ENCODE data around the gene TRPV2. TPM values are rescaled to one million over a fixed set of nuclear protein-coding genes. Genes with fewer than 3 reads are reported as not detected.
A peak's percentile ranks its signal among the peaks of the same experiment; 100 is the strongest.
"Not testable (repeated sequence)": the region's sequence is repeated elsewhere in the genome, so short reads cannot be mapped to it uniquely, and the experiment has no call there.

The TRPV2 gene
- total and polyA plus RNA-seq, 5 donors, result 5.2 to 19.6 (median 10.0) TPM

DNA sequence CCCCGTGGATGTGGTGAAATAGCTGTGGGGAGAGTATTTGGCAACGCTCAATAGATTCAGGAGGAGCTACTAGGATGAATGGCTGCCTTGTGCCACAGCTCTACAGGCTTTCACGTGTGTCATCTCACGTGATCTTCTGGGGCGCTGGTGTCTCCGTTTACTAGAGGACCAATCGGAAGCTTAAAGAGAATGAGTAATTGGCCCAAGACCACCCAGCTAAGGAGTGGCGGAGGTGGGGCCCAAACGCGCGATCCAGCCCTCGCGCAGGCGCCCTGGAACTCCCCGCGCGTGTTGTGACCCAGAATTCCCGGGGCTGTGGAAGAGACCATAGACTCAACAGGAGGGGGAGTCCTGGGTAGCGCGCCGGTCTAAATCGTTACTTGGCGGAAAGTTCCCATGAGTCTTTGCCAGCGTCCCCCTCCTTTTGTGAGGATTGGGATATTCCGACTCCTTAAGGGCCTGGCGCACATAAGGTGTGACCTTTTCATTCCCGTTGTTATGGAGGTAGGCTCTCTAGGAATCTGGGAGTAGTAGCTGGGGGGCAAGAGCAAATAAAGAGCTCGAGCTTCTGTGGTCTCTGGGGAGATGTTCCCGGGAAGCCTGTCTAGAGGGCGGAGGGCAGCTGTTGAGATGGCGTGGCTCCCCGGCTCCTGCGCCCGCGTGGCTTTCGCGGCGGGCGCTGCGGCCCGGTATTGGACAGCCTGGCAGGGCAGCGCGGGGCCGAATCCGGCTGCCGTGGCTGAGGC is 23.4 kb downstream of the TRPV2 start:
- Histone ChIP-seq H3K27me3 (ENCODE audit: control insufficient read depth, insufficient read depth) (no peaks in the 10 kb centered on the region), H3K27ac (ENCODE audit: low read length) (peak overlapping the region; percentile 68), H3K9me3 (ENCODE audit: control insufficient read depth, low read length) (no peaks in the 10 kb centered on the region), H3K4me1 (ENCODE audit: control insufficient read depth, insufficient read depth, low read length) (peaks cover 4% of the 10 kb centered on the region), H3K4me3 (ENCODE audit: low read length) (peak overlapping the region; percentile 77)
- peak; percentile 95 to 97 (median 96) for DNase-seq
- under 1% methylated on average over 46 of the region's 46 CpGs for WGBS
- ATAC-seq, result peak; percentile 94
- intact Hi-C loops (cut with DNase I), result no loop called here

- DNase-seq (peak in 1 of 3 donors; percentile 44), ATAC-seq (peak in 1 of 2 donors; percentile 1)
- H3K27ac ChIP-seq (ENCODE audit: low read length), result peak overlapping the region; percentile 65
- H3K4me1 ChIP-seq (ENCODE audit: control insufficient read depth, insufficient read depth, low read length), result peaks cover 4% of the 10 kb centered on the region
- H3K9me3 ChIP-seq (ENCODE audit: control insufficient read depth, low read length), result no peaks in the 10 kb centered on the region
- H3K27me3 ChIP-seq (ENCODE audit: control insufficient read depth, insufficient read depth), result no peaks in the 10 kb centered on the region
- intact Hi-C loops (cut with DNase I), result no loop called here
- peak overlapping the region; percentile 77 for H3K4me3 ChIP-seq (ENCODE audit: low read length)
- under 1% methylated on average over 25 of the region's 25 CpGs for WGBS
These were observed 24.0 kb downstream of the TRPV2 start for GRCh38 chr17:16439303-16439791.

- WGBS, result 12% methylated on average over 10 of the region's 10 CpGs
These were observed 24.5 kb downstream of the TRPV2 start for GRCh38 chr17:16439811-16440351.

GRCh38 chr17:16440354-16440753 is 25.0 kb downstream of the TRPV2 start:
- H3K9me3 ChIP-seq (ENCODE audit: control insufficient read depth, low read length); intact Hi-C loops (cut with DNase I); DNase-seq; H3K27me3 ChIP-seq (ENCODE audit: control insufficient read depth, insufficient read depth); H3K27ac ChIP-seq (ENCODE audit: low read length); H3K4me1 ChIP-seq (ENCODE audit: control insufficient read depth, insufficient read depth, low read length); ATAC-seq: not testable (repeated sequence)
- peak overlapping the region; percentile 77 for H3K4me3 ChIP-seq (ENCODE audit: low read length)
- WGBS, result 74% methylated on average over 5 of the region's 5 CpGs

More at GRCh38 chr17:16439811-16440351, 24.5 kb downstream of the TRPV2 start:
- H3K27me3 ChIP-seq (ENCODE audit: control insufficient read depth, insufficient read depth), result no peaks in the 10 kb centered on the region
- peak in 1 of 3 donors; percentile 2 for DNase-seq
- H3K27ac ChIP-seq (ENCODE audit: low read length), result no peak overlapping the region
- no peak for ATAC-seq
- intact Hi-C loops (cut with DNase I), result no loop called here
- H3K4me1 ChIP-seq (ENCODE audit: control insufficient read depth, insufficient read depth, low read length), result peaks cover 4% of the 10 kb centered on the region
- no peaks in the 10 kb centered on the region for H3K9me3 ChIP-seq (ENCODE audit: control insufficient read depth, low read length)
- H3K4me3 ChIP-seq (ENCODE audit: low read length), result peak overlapping the region; percentile 77

GRCh38 chr17:16440901-16441629 is 25.7 kb downstream of the TRPV2 start:
- peaks cover 4% of the 10 kb centered on the region for H3K4me1 ChIP-seq (ENCODE audit: control insufficient read depth, insufficient read depth, low read length)
- H3K9me3 ChIP-seq (ENCODE audit: control insufficient read depth, low read length), result no peaks in the 10 kb centered on the region
- no peak overlapping the region for H3K27ac ChIP-seq (ENCODE audit: low read length)
- intact Hi-C loops (cut with DNase I), result no loop called here
- WGBS, result 71% methylated on average over 3 of the region's 3 CpGs
- H3K27me3 ChIP-seq (ENCODE audit: control insufficient read depth, insufficient read depth), result no peaks in the 10 kb centered on the region
- DNase-seq (no peak), ATAC-seq (no peak)
- no peak overlapping the region for H3K4me3 ChIP-seq (ENCODE audit: low read length)

DNA sequence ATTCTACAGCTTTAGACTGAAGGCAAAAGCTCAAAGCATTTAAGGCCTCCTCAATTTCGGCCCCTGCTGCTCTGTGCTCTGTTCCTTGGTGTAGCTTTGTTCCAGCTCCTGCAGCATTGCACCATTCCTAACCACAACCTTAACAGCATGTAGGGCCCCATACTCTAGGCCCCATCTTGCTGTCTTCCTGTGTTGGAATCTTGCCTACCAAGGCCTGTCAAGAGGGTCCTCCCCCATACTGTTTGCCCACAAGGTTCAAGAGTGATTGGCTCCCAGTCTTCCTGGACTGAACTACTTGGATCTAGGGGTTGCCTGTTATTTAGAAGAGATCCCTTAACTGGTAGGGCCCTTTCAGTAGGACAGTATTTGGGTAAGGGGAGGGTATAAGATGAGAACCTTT is 26.8 kb downstream of the TRPV2 start:
- DNase-seq, result peak in 1 of 3 donors; percentile 18
- Histone ChIP-seq H3K27me3 (ENCODE audit: control insufficient read depth, insufficient read depth) (no peaks in the 10 kb centered on the region), H3K27ac (ENCODE audit: low read length) (no peak overlapping the region), H3K4me1 (ENCODE audit: control insufficient read depth, insufficient read depth, low read length) (peaks cover 4% of the 10 kb centered on the region), H3K4me3 (ENCODE audit: low read length) (no peak overlapping the region), H3K9me3 (ENCODE audit: control insufficient read depth, low read length) (no peaks in the 10 kb centered on the region)
- intact Hi-C loops (cut with DNase I), result no loop called here
- ATAC-seq, result no peak
- WGBS, result 78% methylated on average over 1 of the region's 1 CpG

DNA sequence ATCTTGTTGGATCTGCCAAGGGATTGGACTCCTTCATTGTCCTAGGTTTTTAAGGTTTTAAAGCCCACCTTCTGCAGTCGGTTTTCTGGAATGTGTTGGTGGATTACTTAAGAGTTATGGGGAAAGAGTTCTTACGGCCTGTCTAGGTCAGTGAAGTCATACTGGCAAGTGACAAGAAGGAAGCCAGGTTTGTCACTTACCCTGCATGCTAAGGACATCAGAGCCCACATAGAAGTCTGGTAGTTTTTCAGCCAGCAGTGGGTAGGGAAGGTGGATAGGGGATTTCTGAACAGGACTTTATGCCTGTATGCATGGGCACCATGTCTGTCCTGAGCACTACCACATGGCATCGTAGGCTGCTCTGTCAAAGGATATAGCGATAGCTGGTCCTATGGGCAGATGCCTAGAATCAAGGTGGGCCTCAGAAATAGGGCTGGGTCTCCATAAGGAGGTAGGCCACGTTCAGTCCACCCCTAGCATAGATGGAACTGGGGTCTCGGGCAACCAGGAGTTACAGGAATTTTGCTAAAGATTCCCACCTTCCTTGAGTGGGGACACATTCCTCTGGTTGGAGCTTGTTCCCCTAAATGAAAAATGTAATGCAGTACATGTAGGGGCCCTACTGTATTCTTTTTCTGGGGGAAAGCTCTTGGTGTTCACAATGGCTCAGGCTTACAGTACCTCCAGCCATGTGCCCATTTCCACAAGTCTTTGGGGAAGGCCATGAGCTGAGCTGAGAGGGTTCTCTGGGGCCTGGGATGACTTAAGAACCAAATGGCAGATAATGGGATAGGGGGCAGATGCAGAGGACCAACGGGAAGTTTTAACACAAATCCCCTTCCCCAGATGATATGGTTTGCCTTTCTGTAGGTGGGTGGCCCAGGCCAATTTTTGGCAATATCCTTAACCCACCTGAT is 27.5 kb downstream of the TRPV2 start:
- DNase-seq, result no peak
- Histone ChIP-seq H3K27me3 (ENCODE audit: control insufficient read depth, insufficient read depth) (no peaks in the 10 kb centered on the region), H3K27ac (ENCODE audit: low read length) (no peak overlapping the region), H3K4me1 (ENCODE audit: control insufficient read depth, insufficient read depth, low read length) (peaks cover 4% of the 10 kb centered on the region), H3K4me3 (ENCODE audit: low read length) (no peak overlapping the region), H3K9me3 (ENCODE audit: control insufficient read depth, low read length) (no peaks in the 10 kb centered on the region)
- 70% methylated on average over 7 of the region's 7 CpGs for WGBS
- no peak for ATAC-seq
- intact Hi-C loops (cut with DNase I), result no loop called here

DNA sequence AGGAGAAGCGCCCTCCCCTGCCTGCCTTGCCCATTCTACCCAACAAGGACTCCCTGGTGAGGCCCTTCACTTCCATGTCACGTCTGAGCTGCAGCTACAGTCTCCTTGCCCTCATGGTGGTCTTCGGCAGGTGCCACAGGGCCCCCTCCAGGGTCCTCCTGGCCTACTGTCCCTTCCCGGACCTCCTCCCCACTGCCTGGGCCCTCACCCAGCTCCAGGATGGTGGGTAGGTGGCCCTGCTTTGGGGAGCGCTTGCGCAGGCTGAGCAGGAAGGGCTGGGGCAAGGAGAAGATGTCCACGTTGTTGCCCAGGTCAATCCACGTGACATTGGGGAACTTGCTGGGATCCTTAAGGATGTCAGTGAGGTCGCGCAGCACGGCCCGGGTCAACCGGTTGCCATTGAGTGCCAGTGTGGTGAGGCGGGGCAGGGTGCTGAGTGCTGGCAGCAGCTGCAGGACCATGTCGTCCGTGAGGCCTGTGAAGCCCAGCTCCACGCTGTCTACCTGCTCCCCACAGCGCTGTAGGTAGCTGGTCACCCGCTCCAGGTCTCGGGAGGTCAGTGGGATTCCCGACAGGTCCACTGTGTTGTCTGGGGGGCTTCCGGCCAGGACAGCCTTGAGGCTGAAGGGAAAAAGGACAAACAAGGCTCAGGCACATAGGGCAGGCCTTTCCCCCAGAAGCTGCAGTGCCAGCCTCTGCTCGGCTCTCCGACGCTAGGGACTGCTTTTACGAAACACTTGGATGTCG is 28.3 kb downstream of the TRPV2 start:
- H3K4me1 ChIP-seq (ENCODE audit: control insufficient read depth, insufficient read depth, low read length), result peaks cover 4% of the 10 kb centered on the region
- intact Hi-C loops (cut with DNase I), result no loop called here

DNA sequence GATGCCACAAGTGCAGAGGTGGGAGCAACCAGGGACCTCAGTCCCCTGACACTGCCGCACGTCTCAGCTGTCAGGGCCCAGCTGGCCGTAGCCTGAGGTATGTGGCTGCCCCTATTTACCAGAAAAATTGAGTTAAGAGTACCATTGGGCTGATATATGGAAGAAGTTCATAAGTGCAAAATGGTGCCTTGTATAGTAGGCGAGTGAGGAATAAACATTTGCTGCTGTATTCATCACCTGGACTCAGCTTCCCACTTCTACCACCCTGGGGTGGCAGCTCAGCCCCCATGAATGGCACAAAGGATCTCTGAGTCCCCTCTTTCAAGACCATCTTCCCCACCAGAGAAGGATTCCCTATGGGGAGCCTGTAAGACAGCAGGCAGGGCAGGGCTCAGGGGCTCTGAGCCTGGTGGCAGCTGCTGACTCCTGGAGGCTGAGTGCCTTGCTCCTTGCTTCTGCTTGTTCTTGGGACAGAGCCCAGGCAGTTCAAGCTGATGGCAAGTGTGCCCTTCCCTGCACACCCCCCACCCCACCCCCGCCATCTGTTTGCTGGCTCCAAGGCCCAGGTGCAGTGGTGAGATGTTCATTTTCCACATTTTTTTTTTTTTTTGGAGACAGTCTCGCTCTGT is 29.0 kb downstream of the TRPV2 start:
- Histone ChIP-seq H3K27me3 (ENCODE audit: control insufficient read depth, insufficient read depth) (no peaks in the 10 kb centered on the region), H3K4me1 (ENCODE audit: control insufficient read depth, insufficient read depth, low read length) (peaks cover 4% of the 10 kb centered on the region), H3K9me3 (ENCODE audit: control insufficient read depth, low read length) (no peaks in the 10 kb centered on the region), H3K27ac (ENCODE audit: low read length) (no peak overlapping the region), H3K4me3 (ENCODE audit: low read length) (no peak overlapping the region)
- ATAC-seq (peak in 1 of 2 donors; percentile 7), DNase-seq (no peak)
- WGBS, result 83% methylated on average over 6 of the region's 6 CpGs
- intact Hi-C loops (cut with DNase I), result no loop called here

More for the DNA sequence above, 28.3 kb downstream of the TRPV2 start:
- no peaks in the 10 kb centered on the region for H3K27me3 ChIP-seq (ENCODE audit: control insufficient read depth, insufficient read depth)
- DNase-seq (peak in 1 of 3 donors; percentile 42), ATAC-seq (no peak)
- 82% methylated on average over 27 of the region's 27 CpGs for WGBS
- H3K9me3 ChIP-seq (ENCODE audit: control insufficient read depth, low read length), result no peaks in the 10 kb centered on the region
- no peak overlapping the region for H3K27ac ChIP-seq (ENCODE audit: low read length)
- H3K4me3 ChIP-seq (ENCODE audit: low read length), result no peak overlapping the region

Data from right cardiac atrium (tissue), 5 donors.